EL (cell line): ENCODE data around the gene PTH1R.

Experiments used
- DNase-seq: peaks from one replicate; pipeline ENCODE4 v3.0.0-alpha.2; 2016

The PTH1R gene

DNA sequence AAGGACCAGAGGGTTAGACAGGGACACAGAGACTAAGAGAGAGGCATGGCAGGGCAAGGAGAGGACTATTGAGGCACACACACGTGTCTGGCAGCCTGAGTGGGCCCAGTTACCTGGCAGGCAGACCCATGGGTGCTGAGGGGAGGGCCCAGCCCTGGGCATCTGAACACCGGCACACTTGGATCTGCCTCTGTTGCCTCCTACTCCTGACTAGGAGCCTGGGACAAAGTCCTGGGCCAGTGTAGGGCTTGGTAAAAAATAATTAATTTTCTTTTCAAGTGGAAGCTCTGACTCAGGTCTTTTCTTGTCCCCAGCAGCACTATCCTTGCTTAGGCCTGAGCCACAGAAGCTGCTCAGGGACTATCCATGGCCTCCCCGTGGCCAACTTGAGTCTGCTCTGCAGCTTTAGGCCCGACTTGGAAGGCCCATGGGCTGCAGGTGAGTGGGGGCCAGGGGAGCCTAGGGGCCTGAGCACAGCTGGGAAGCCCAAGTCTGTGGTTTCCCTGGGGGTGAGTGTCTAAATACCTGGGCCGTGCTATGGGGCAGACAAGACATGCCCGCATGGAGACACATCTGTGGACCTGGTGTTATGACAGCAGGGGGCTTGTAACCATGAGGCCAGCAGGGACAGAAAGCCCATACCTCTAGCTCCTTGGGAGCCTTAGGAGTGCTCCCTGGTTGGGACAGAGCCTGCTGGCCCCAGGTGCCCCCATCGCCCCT, at the start of gene PTH1R:
PTH1R (plus strand) TSS at position 316 of the 720 bp plus-strand sequence. CDS start 5,839 bp downstream, outside the sequence.
- no peak for DNase-seq

DNA sequence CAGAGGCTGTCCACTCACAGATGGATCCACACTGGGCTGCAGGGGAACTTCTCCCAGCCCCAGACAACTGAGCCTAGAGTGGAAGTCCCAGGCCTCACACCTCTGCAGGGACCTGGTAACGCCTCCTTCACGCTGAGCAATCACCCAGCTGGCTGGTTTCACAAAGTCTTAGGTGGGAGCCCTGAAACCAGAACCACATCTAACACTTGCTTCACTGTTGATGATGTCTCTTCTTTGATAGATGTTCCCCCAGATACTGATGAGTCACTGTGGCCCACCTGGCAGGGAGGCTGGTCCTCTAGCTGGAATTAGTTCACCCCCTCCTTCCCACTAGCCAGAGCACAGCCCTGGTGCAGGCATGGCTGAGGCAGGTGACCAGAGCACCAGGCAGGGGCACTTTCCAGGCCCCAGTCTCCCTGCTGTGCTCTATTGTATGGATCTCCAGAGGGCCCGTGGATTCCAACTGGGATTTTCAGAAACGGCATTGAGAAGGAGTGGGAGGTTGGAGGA, 47.8 kb upstream of the PTH1R start:
- no peak for DNase-seq

DNA sequence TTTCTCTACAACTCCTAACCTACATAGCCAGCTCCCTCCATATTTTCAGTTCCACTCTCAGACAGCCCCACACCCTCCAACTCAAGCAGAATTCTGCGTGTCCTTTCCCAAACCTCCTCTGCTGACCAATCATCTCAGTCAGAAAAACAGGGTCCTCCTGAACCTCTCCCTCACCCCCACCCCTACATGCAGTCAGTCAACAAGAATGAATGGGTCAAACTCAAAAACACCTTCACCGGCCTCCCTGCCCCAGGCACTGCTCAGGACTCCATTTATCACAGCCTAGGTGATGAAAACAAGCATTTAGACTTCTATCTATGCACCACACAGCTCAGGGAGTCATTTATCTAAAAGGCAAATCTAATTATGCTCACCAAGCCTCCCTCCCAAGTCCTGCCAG, 46.7 kb upstream of the PTH1R start:
- DNase-seq: no peak

GRCh38 chr3:46831316-46831715, 46.2 kb upstream of the PTH1R start:
- DNase-seq: no peak

GRCh38 chr3:46831841-46832240, 45.7 kb upstream of the PTH1R start:
- DNase-seq: no peak

- DNase-seq: no peak
Observed at GRCh38 chr3:46833346-46834300, 43.9 kb upstream of the PTH1R start.

GRCh38 chr3:46835054-46835453, 42.5 kb upstream of the PTH1R start:
- no peak for DNase-seq

DNA sequence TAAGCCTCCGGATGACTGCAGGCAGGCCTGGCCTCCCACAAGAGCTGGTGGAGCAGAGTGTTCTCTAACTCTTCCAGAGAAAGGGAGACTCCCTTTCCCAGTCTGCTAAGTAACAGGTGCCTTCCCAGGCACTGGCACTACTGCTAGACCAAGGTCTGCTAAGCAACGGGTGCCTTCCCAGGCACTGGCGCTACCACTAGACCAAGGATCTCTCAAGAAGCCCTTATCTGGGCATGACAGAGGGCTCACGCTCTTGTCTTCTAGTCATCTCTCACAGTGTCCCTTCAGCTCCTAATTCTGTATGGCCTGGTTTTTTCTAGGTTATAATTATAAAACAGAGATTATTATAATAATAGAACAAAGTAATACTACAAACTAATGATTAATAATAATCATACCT, 42.0 kb upstream of the PTH1R start:
- DNase-seq: no peak

GRCh38 chr3:46838301-46838700, 39.2 kb upstream of the PTH1R start:
- DNase-seq: no peak

DNA sequence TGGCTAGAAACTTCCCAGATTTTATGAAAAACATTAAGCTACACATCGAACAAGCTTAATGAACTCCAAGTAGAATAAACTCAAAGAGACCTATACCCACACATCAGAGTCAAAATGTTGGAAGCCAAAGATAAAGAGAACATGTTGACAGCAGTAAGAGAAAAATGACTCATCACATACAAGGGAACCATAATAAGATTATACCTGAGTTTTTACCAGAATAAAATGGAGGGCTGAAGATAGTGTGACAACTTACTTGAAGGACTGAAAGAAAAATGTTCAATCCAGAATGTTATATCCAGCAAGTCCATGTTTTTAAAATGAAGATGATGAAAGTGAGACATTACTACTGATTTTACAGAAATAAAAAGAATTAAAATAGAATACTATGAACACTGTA, 37.0 kb upstream of the PTH1R start:
- DNase-seq: no peak

- no peak for DNase-seq
Observed at GRCh38 chr3:46843508-46843907, 34.0 kb upstream of the PTH1R start.

DNA sequence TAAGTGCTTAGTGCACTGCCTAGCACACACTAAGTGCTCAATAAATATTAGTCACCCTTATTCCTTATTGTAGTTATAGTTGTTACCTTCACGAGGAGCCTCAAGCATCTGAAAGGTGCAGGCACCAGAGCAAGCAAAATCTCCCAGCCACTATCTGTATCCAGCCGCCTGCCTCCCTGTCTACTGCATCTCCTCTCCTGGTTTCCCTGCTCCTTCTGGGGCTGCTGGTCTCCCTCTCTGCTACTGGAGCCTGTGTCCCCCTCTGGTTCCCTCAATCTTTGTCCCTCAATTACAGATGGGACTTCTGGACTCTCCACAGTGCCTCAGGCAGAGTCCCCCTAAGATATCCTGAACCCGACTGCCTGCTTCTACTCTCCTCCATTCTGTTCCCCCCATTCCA, 33.1 kb upstream of the PTH1R start:
- DNase-seq: no peak

- DNase-seq: no peak
Observed at GRCh38 chr3:46844881-46845312, 32.6 kb upstream of the PTH1R start.

- peak; percentile 73 for DNase-seq
Observed at GRCh38 chr3:46845397-46845859, 32.1 kb upstream of the PTH1R start.

- DNase-seq: peak; percentile 82
Observed at GRCh38 chr3:46845860-46846623, 31.5 kb upstream of the PTH1R start.

DNA sequence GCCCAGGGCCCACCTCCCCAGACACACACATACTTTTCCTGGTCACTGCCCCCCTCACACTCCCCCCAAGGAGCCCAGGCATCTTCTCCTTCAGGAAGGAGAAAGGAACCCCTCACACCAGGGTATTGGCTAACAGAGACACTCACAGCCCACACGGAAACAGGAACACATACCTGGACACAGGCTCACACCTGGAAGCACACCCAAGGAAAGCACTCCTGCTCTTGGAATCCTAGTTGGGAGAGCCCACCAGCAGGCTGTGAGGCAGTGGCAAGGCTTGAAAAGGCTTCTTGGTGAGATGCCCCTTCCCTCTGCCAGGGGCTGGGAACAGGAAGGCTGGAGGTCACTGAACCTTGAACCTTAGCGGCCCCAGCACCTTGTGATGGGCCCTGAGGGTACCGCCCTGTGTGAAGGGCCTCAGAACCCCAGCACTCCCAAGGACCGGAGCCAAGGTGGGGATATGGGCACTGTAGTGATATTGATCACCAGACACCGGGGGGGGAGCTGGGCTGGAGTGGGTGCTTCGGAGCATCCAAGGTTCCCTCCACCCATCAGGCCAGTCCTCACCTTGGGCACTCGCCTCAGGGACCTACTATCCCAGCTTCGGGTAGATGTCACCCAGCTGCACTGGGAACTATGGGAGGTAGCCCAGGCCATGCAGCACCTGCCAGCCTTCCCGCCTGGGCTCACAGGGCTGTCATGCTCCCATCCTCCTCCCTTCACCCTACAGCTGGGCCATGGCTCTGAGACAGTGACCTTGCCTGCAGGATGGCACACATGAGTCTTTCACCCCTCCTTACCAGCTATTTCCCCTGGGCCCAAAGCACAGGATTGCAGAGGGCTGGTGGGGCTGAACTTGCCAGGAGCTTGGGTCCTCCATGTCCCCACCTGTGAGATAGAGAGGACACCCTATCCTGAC, 30.6 kb upstream of the PTH1R start:
- no peak for DNase-seq

DNA sequence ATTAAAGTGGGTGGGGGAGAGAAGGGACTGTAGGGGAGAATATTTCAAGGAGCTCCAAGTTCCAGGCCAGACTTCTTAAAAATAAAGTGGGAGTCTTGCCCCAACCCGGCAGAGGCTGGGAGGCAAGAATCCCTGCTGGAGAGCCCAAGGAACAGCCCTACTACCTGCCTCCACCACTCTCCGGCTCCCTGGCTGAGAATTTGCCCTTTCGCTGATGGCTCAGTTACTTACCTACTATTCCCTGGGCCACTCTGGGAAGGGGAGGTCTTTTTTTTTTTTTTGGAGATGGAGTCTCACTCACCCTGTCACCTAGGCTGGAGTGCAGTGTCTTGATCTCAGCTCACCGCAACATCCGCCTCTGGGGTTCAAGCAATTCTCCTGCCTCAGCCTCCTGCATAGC, 29.8 kb upstream of the PTH1R start:
- DNase-seq: no peak

GRCh38 chr3:46848271-46849044, 29.1 kb upstream of the PTH1R start:
- DNase-seq: peak; percentile 93

- DNase-seq: no peak
Observed at GRCh38 chr3:46849045-46849631, 28.4 kb upstream of the PTH1R start.

DNA sequence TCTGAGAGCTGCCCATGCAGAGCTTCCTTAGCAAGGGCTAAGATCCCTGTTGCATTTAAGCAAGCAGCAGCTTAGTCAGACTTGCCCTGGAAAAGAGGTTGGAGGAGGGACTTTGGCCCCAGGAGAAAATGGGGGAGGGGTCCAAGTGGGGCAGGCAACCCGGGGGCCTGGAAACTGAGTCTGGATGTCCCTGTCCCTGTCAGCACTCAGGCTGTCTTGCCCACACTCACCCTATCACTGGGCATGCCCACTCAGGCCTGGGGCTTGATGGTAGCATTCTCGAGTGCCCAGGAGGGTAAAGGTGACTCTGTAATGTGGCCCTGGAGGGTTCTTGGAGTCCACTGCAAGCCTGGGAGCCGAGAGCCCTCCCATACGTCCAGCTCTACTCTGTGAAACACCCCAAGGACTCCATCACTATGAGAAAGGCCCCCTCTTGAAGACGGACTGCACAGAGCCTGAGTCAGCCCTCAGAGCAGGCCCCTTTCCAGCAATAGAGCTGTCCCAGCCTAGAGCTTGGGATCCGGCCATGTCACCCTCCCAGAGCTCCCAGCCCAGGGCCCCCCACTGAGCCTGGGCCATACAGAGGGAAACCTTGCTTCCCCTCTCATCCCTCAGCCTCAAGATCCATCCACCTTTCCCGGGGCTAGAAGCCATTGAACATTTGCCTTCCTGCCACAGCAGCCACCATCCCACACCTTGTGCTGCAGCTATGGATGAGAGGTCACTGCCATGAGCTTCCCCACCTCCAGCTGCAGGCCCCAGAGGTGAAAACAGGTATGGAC, 27.6 kb upstream of the PTH1R start:
- DNase-seq: no peak
